H1 (cell line): Measurements from ENCODE around the gene SULF2. TPM values are rescaled to one million over a fixed set of nuclear protein-coding genes. Genes with fewer than 3 reads are reported as not detected.

ENCODE experiments used
- CTCF ChIA-PET: fragments of 300-600 bp; sonication (Branson Sonifier 250); formaldehyde crosslinking; loops from one replicate; lab custom pipeline; 2021; ENCODE audit not compliant: partially characterized antibody; lab: Charles Lee
- POLR2A ChIA-PET: fragments of 300-600 bp; sonication (Branson Sonifier 250); formaldehyde crosslinking; loops from one replicate; lab custom pipeline; 2021; ENCODE audit warnings: inconsistent platforms; ENCODE audit not compliant: partially characterized antibody; lab: Charles Lee
- DNase-seq, 2 experiments: peaks; one replicate each; pipeline versions ENCODE4 v3.0.0 to v3.0.0-alpha.2; 2010 to 2022; ENCODE audit warnings: low spot score in 2 of 2, low read depth in 1 of 2, mixed read lengths in 1 of 2
- FAIRE-seq: peaks from 2 replicates; lab custom pipeline; 2011; peaks lifted over from hg19 to GRCh38; lab: Jason Lieb, UNC
- H2AFZ ChIP-seq: 2 replicates; pipeline ENCODE4 v1.8.1; 2012; ENCODE audit warnings: low read length, inconsistent platforms
- H2AK5ac ChIP-seq: 2 replicates; pipeline ENCODE4 v1.6.1; 2013; ENCODE audit warnings: low read depth, low read length
- H2BK120ac ChIP-seq: replicated peaks from 2 replicates; pipeline ENCODE3; 2013; ENCODE audit warnings: low read depth, low read length, inconsistent platforms
- H2BK12ac ChIP-seq: 2 replicates; pipeline ENCODE4 v1.6.1; 2013; ENCODE audit warnings: low read depth, low read length
- H2BK15ac ChIP-seq: 2 replicates; pipeline ENCODE4 v1.6.1; 2013; ENCODE audit warnings: low read length
- H2BK20ac ChIP-seq: 2 replicates; pipeline ENCODE4 v1.6.1; 2013; ENCODE audit warnings: low read length
- H2BK5ac ChIP-seq: 2 replicates; pipeline ENCODE4 v1.6.1; 2013; ENCODE audit warnings: low read depth, low read length
- H3K14ac ChIP-seq: 2 replicates; pipeline ENCODE4 v1.6.1; 2013; ENCODE audit warnings: inconsistent platforms; ENCODE audit not compliant: insufficient read length
- H3K18ac ChIP-seq: 2 replicates; pipeline ENCODE4 v1.6.1; 2013; ENCODE audit warnings: low read length; ENCODE audit errors: extremely low read depth
- H3K23ac ChIP-seq: 2 replicates; pipeline ENCODE4 v1.6.1; 2013; ENCODE audit warnings: inconsistent platforms; ENCODE audit not compliant: insufficient read length
- H3K23me2 ChIP-seq: 2 replicates; pipeline ENCODE4 v1.6.1; 2013; ENCODE audit warnings: low read depth, low read length
- H3K27ac ChIP-seq: 2 replicates; pipeline ENCODE4 v1.6.1; 2011; ENCODE audit warnings: low read depth, low read length, inconsistent platforms
- H3K27me3 ChIP-seq, 4 experiments: replicated peaks in 1 of 4; 1 replicate in 1 of 4; 2 replicates in 3 of 4; pipeline versions ENCODE4 v1.6.1 to v1.8.1; 2011 to 2013; ENCODE audit warnings: low read length in 3 of 4, mild to moderate bottlenecking in 3 of 4, inconsistent platforms in 2 of 4, mixed read lengths in 2 of 4, moderate library complexity in 1 of 4; ENCODE audit not compliant: control insufficient read depth in 3 of 4, insufficient read depth in 3 of 4; ENCODE audit errors: extremely low read depth in 1 of 4
- H3K36me3 ChIP-seq, 4 experiments: 2 replicates each; pipeline versions ENCODE4 v1.6.1 to v1.8.1; 2011 to 2013; ENCODE audit warnings: mild to moderate bottlenecking in 4 of 4, low read length in 3 of 4, moderate library complexity in 2 of 4, control low read depth in 1 of 4, inconsistent platforms in 1 of 4; ENCODE audit not compliant: insufficient read depth in 4 of 4, control insufficient read depth in 2 of 4
- H3K4ac ChIP-seq: replicated peaks from 2 replicates; pipeline ENCODE3; 2013; ENCODE audit warnings: low read length, low read depth, mixed read lengths, inconsistent platforms; ENCODE audit not compliant: insufficient read length
- H3K4me1 ChIP-seq, 4 experiments: replicated peaks in 1 of 4; 1 replicate in 1 of 4; 2 replicates in 3 of 4; pipeline versions ENCODE4 v1.6.1 to v1.8.1; 2011 to 2013; ENCODE audit warnings: low read length in 3 of 4, inconsistent platforms in 2 of 4, mixed read lengths in 1 of 4; ENCODE audit not compliant: insufficient read depth in 4 of 4, control insufficient read depth in 3 of 4
- H3K4me2 ChIP-seq, 2 experiments: 2 replicates each; pipeline versions ENCODE4 v1.6.1 to v1.8.1; 2011 to 2013; ENCODE audit warnings: low read depth in 2 of 2, low read length in 2 of 2, control low read depth in 1 of 2, inconsistent platforms in 1 of 2, mild to moderate bottlenecking in 1 of 2; ENCODE audit not compliant: insufficient read depth in 1 of 2
- H3K4me3 ChIP-seq, 4 experiments: fragments of 200-600, 300-600 bp in 1 of 4; sonication (generic), shearing (Covaris generic), sonication (Bioruptor Twin) in 1 of 4; 2 replicates each; pipeline versions ENCODE4 v1.5.1 to v1.8.1; 2011 to 2016; ENCODE audit warnings: low read length in 4 of 4, low read depth in 3 of 4, control low read depth in 2 of 4, inconsistent platforms in 2 of 4, mild to moderate bottlenecking in 2 of 4, mixed read lengths in 1 of 4, moderate library complexity in 1 of 4; ENCODE audit not compliant: insufficient read depth in 2 of 4; ENCODE audit errors: extremely low read depth in 1 of 4
- H3K56ac ChIP-seq: replicated peaks from 2 replicates; pipeline ENCODE3; 2013; ENCODE audit warnings: low read depth, mild to moderate bottlenecking, mixed read lengths, low read length, inconsistent platforms; ENCODE audit not compliant: insufficient read length
- H3K79me1 ChIP-seq: 2 replicates; pipeline ENCODE4 v1.6.1; 2013; ENCODE audit warnings: low read depth, low read length, control low read depth
- H3K79me2 ChIP-seq, 2 experiments: 2 replicates each; pipeline versions ENCODE4 v1.6.1 to v1.8.1; 2012 to 2013; ENCODE audit warnings: low read length in 2 of 2, mild to moderate bottlenecking in 2 of 2, inconsistent platforms in 1 of 2; ENCODE audit not compliant: insufficient read depth in 2 of 2, control insufficient read depth in 1 of 2
- H3K9ac ChIP-seq, 4 experiments: replicated peaks in 1 of 4; 1 replicate in 1 of 4; 2 replicates in 3 of 4; pipeline versions ENCODE4 v1.6.1 to v1.8.1; 2011 to 2013; ENCODE audit warnings: low read depth in 3 of 4, low read length in 3 of 4, control low read depth in 2 of 4, mild to moderate bottlenecking in 2 of 4, moderate library complexity in 2 of 4, inconsistent platforms in 1 of 4; ENCODE audit errors: extremely low read depth in 1 of 4
- H3K9me3 ChIP-seq, 2 experiments: 2 replicates each; pipeline versions ENCODE4 v1.6.1 to v1.8.1; 2012 to 2013; ENCODE audit warnings: mild to moderate bottlenecking in 2 of 2, moderate library complexity in 2 of 2, control low read depth in 1 of 2, inconsistent platforms in 1 of 2, low read depth in 1 of 2, low read length in 1 of 2, mixed read lengths in 1 of 2; ENCODE audit not compliant: insufficient read depth in 2 of 2
- H4K20me1 ChIP-seq, 2 experiments: replicated peaks in 1 of 2; 2 replicates each; pipeline versions ENCODE3 to v1.8.1; 2011 to 2013; ENCODE audit warnings: inconsistent platforms in 2 of 2, low read length in 2 of 2, mild to moderate bottlenecking in 1 of 2; ENCODE audit not compliant: insufficient read depth in 2 of 2, control insufficient read depth in 1 of 2
- H4K5ac ChIP-seq: 2 replicates; pipeline ENCODE4 v1.6.1; 2013; ENCODE audit warnings: low read length, low read depth, mixed read lengths, inconsistent platforms; ENCODE audit not compliant: insufficient read length
- H4K8ac ChIP-seq: 2 replicates; pipeline ENCODE4 v1.8.0; 2013; ENCODE audit warnings: mild to moderate bottlenecking, moderate library complexity, low read length, inconsistent platforms; ENCODE audit not compliant: insufficient read depth; ENCODE audit errors: extremely low read depth
- H4K91ac ChIP-seq: replicated peaks from 2 replicates; pipeline ENCODE3; 2013; ENCODE audit warnings: low read length, mixed read lengths, inconsistent platforms; ENCODE audit not compliant: insufficient read length
- WGBS, 2 experiments: shearing (Covaris generic) in 1 of 2; methylation state at CpG; one replicate each; pipeline versions ENCODE4 v1.1.6 to v1.1.7; 2013 to 2015; ENCODE audit warnings: low lambda C conversion rate in 2 of 2, mixed read lengths in 2 of 2, inconsistent platforms in 1 of 2, low coverage in 1 of 2, missing lambda C conversion rate in 1 of 2; ENCODE audit not compliant: insufficient replicate concordance in 2 of 2, insufficient coverage in 1 of 2, insufficient read length in 1 of 2; ENCODE audit errors: extremely low coverage in 1 of 2, missing lambda C conversion rate in 1 of 2; 5-methylcytosine and 5-hydroxymethylcytosine counted together
- polyA plus RNA-seq, 7 experiments: library from polyadenylated mRNA; depleted of rRNA in 3 of 7; stranded (reverse) in 5 of 7; unstranded in 2 of 7; fragments of >200 nt in 5 of 7; fragments of 200-250 nt in 2 of 7; gene quantifications; 1 replicate in 5 of 7; 2 replicates in 1 of 7; 4 replicates in 1 of 7; pipeline versions ENCODE4 v1.2.1 to v1.2.3, GENCODE V29; 2011 to 2013; ENCODE audit warnings: missing spikeins in 2 of 7, mixed read lengths in 2 of 7
- total RNA-seq: library from RNA; stranded (reverse); fragmentation: NEBNext Ultra II Directional; extraction: Animal tissue kit (Norgen Biotek cat#: 25700); gene quantifications from 2 replicates; pipeline ENCODE4 v1.2.1, GENCODE V29; 2021

The SULF2 gene
- total and polyA plus RNA-seq, 2 of the 8 experiments (the other 6 are each of a cell fraction or from before 2014, with no cell fraction given) = 15.7 to 28.2 TPM

GRCh38 chr20:47669152-47669425 lies 116.2 kb downstream of the SULF2 start:
- Histone ChIP-seq H4K5ac (no peak overlapping the region), H2BK15ac (no peak overlapping the region), H3K18ac (no peak overlapping the region), H3K23ac (no peak overlapping the region), H2AK5ac (no peak overlapping the region), H3K4me2 (no peak overlapping the region), H4K8ac (no peak overlapping the region), H2AFZ (no peak overlapping the region), H3K27ac (no peak overlapping the region), H4K91ac (no peak overlapping the region), H3K79me2 (no peaks in the 10 kb centered on the region), H3K23me2 (no peaks in the 10 kb centered on the region; the same call in 1 of the 2 replicates), H2BK120ac (no peak overlapping the region), H4K20me1 (no peaks in the 10 kb centered on the region), H2BK5ac (no peak overlapping the region), H3K4me3 (no peak overlapping the region), H3K9me3 (no peaks in the 10 kb centered on the region), H3K9ac (no peak overlapping the region), H3K4ac (no peak overlapping the region), H3K27me3 (no peaks in the 10 kb centered on the region), H3K56ac (no peak overlapping the region), H3K79me1 (no peaks in the 10 kb centered on the region), H3K14ac (no peak overlapping the region), H2BK12ac (no peak overlapping the region), H3K36me3 (no peaks in the 10 kb centered on the region), H2BK20ac (no peak overlapping the region), H3K4me1 (peaks cover 0 to 4% (median 1%) of the 10 kb centered on the region in 4 experiments; a peak in 4 of 7 replicates)
- POLR2A ChIA-PET = interaction anchor here (1.2 kb wide), 1 partner anchor 20 kb away, joined by 3 read pairs; no protein-coding TSS in a partner anchor
- CTCF ChIA-PET = interaction anchor here (1.7 kb wide), 1 partner anchor 9 kb away, joined by 4 read pairs; no protein-coding TSS in a partner anchor
- FAIRE-seq = no peak
- WGBS, 2 experiments = 91% methylated on average over 7 of the region's 8 CpGs; no CpG with 5 or more reads in 1 of the 2 experiments
- no peak for DNase-seq
